HG03460 (cell line): ENCODE results near the gene CATSPERZ.
"Not testable (repeated sequence)": the region's sequence is repeated elsewhere in the genome, so short reads cannot be mapped to it uniquely, and the experiment has no call there.

Experiments
- ATAC-seq: cut with Tn5 transposase; IDR thresholded peaks from one replicate; pipeline ENCODE4 v1.9.1; 2021; ENCODE audit not compliant: unreplicated experiment

Gene CATSPERZ

GRCh38 chr11:64297699-64298358 is 2.3 kb upstream of the CATSPERZ start:
- ATAC-seq, result no peak

GRCh38 chr11:64298966-64299846 is 952 bp upstream of the CATSPERZ start:
- ATAC-seq, result no peak

GRCh38 chr11:64303109-64304031 is 3.2 kb downstream of the CATSPERZ start:
- ATAC-seq, result no peak

- no peak for ATAC-seq
Observed at GRCh38 chr11:64304032-64304315, 3.8 kb downstream of the CATSPERZ start.

GRCh38 chr11:64304316-64305072 is 4.3 kb downstream of the CATSPERZ start:
- peak; percentile 33 for ATAC-seq

- ATAC-seq, result peak; percentile 68
Observed at GRCh38 chr11:64305075-64305690, 5.0 kb downstream of the CATSPERZ start, which contains the start of gene ESRRA. TSS of gene ESRRA (plus strand) at chr11:64305524. CDS start at chr11:64307180, 1,656 bp downstream.

GRCh38 chr11:64305691-64306562 is 5.8 kb downstream of the CATSPERZ start:
- ATAC-seq, result no peak

- no peak for ATAC-seq
Observed at GRCh38 chr11:64306563-64306875, 6.4 kb downstream of the CATSPERZ start.

- no peak for ATAC-seq
Observed at GRCh38 chr11:64306876-64307622, 6.9 kb downstream of the CATSPERZ start.

GRCh38 chr11:64307795-64308194 is 7.6 kb downstream of the CATSPERZ start:
- ATAC-seq, result not testable (repeated sequence)

- no peak for ATAC-seq
Observed at GRCh38 chr11:64312947-64313346, 12.8 kb downstream of the CATSPERZ start.

- no peak for ATAC-seq
Observed at GRCh38 chr11:64313491-64314145, 13.5 kb downstream of the CATSPERZ start.

GRCh38 chr11:64314146-64314804 is 14.1 kb downstream of the CATSPERZ start:
- ATAC-seq, result no peak

GRCh38 chr11:64314805-64315561 is 14.8 kb downstream of the CATSPERZ start:
- no peak for ATAC-seq

GRCh38 chr11:64315667-64316526 is 15.7 kb downstream of the CATSPERZ start:
- ATAC-seq, result not testable (repeated sequence)
